Upper lobe of right lung (tissue), 1 donor: ENCODE data around the gene HMGB3. TPM values are rescaled to one million over a fixed set of nuclear protein-coding genes. Genes with fewer than 3 reads are reported as not detected.

Source experiments
- ATAC-seq: fragments of 200-7000 bp; cut with Tn5 transposase; one replicate; pipeline ENCODE4 v1.9.1; 2020; ENCODE audit warnings: mild to moderate bottlenecking, moderate library complexity
- DNase-seq: peaks from one replicate; pipeline ENCODE4 v3.0.0-alpha.2; 2020
- H3K27ac ChIP-seq: fragments of 200-600 bp; one replicate; pipeline ENCODE4 v1.8.0; 2022
- H3K27me3 ChIP-seq: fragments of 200-600 bp; one replicate; pipeline ENCODE4 v1.8.0; 2022; ENCODE audit warnings: mild to moderate bottlenecking
- H3K36me3 ChIP-seq: fragments of 200-600 bp; one replicate; pipeline ENCODE4 v1.8.0; 2022
- H3K4me1 ChIP-seq: fragments of 200-600 bp; one replicate; pipeline ENCODE4 v1.8.0; 2022
- H3K4me3 ChIP-seq: fragments of 200-600 bp; one replicate; pipeline ENCODE4 v1.8.0; 2022; ENCODE audit warnings: mild to moderate bottlenecking
- H3K9me3 ChIP-seq: fragments of 200-600 bp; one replicate; pipeline ENCODE4 v1.8.0; 2022
- CTCF ChIP-seq: fragments of 200-600 bp; IDR thresholded peaks from one replicate; pipeline ENCODE4 v1.8.0; 2022; ENCODE audit warnings: antibody characterized with exemption
- intact Hi-C: fragments of 100-400 bp; cut with DNase I; formaldehyde crosslinking; loops from one replicate; pipeline ENCODE4 v1.11.0; 2022
- total RNA-seq: library from RNA; stranded (reverse); fragmentation: NEBNext Ultra II Directional; extraction: Animal tissue kit (Norgen Biotek cat#: 25700); gene quantifications from one replicate; pipeline ENCODE4 v1.2.1, GENCODE V29; 2021
- donor health status: DM: no; HTN: yes; CAD: no; lungs with severe emphysema.

HMGB3 gene
- total RNA-seq, 1 donor from 2014 or later, result 19.5 TPM

DNA sequence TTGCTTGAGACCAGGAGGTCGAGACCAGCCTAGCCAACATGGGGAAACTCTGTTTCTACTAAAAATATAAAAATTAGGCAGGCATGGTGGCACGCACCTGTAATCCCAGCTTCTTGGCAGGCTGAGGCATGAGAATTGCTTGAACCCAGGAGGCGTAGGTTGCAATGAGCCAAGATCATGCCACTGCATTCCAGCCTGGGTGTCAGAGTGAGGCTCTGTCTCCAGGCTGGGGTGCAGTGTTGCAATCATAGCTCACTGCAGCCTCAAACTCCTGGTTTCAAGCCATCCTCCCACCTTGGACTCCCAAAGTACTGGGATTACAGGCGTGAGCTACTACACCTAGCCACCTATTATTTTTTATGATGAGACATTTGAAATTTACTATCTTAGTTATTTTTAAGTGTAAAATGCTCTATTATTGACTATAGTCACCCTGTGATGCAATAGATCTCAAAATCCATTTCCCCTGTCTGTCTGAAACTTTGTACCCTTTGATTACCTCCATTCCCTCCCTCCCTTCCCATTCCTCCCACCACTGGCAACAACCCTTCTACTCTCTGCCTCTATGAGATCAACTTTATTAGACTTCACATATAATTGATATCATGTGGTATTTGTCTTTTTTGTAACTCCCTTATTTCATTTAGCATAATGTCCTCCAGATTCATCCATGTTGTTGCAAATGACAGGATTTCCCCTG lies 23.4 kb downstream of the HMGB3 start:
- DNase-seq, result no peak
- ATAC-seq, result no peak
- H3K4me1 ChIP-seq, result no peaks in the 10 kb centered on the region
- intact Hi-C loops, result no loop called here
- H3K27me3 ChIP-seq, result no peaks in the 10 kb centered on the region
- H3K36me3 ChIP-seq, result no peaks in the 10 kb centered on the region
- no peak overlapping the region for H3K27ac ChIP-seq
- H3K9me3 ChIP-seq, result no peaks in the 10 kb centered on the region
- no peak for TF ChIP-seq CTCF
- no peak overlapping the region for H3K4me3 ChIP-seq

GRCh38 chrX:151009582-151009981 lies 26.4 kb downstream of the HMGB3 start:
- no peaks in the 10 kb centered on the region for H3K36me3 ChIP-seq
- H3K4me1 ChIP-seq, result no peaks in the 10 kb centered on the region
- intact Hi-C loops, result no loop called here
- ATAC-seq (no peak), DNase-seq (no peak)
- H3K4me3 ChIP-seq, result no peak overlapping the region
- TF ChIP-seq CTCF, result no peak
- H3K9me3 ChIP-seq, result no peaks in the 10 kb centered on the region
- no peaks in the 10 kb centered on the region for H3K27me3 ChIP-seq
- no peak overlapping the region for H3K27ac ChIP-seq

- Histone ChIP-seq H3K36me3 (no peaks in the 10 kb centered on the region), H3K4me3 (no peak overlapping the region), H3K27ac (no peak overlapping the region), H3K4me1 (no peaks in the 10 kb centered on the region), H3K9me3 (no peaks in the 10 kb centered on the region), H3K27me3 (no peaks in the 10 kb centered on the region)
- no peak for ATAC-seq
- intact Hi-C loops, result no loop called here
- DNase-seq, result no peak
- no peak for TF ChIP-seq CTCF
Observed at GRCh38 chrX:151013164-151013743, 30.1 kb downstream of the HMGB3 start.

DNA sequence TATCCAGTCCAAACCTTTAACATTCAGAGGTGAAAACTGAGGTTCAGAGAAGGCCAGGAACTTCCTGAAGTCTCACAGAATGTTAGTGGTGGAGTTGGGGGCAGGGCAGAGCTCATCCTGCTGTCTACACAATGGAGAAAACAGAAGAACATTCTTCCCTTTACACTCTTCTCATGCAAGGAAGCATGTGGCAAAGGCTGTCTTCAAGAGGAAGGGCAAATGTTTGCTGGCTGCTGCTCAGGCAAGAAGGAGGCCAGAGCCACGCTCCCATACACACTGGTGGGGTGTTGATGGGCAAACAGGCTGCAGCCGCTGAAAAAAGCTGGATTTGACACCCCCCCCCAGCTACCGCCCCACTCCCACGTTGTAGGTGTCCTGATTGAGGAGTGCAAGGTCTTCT lies 32.5 kb downstream of the HMGB3 start:
- TF ChIP-seq CTCF, result no peak
- H3K27ac ChIP-seq, result no peak overlapping the region
- intact Hi-C loops, result no loop called here
- H3K27me3 ChIP-seq, result no peaks in the 10 kb centered on the region
- no peaks in the 10 kb centered on the region for H3K36me3 ChIP-seq
- no peak for DNase-seq
- H3K4me3 ChIP-seq, result no peak overlapping the region
- no peaks in the 10 kb centered on the region for H3K9me3 ChIP-seq
- no peaks in the 10 kb centered on the region for H3K4me1 ChIP-seq
- no peak for ATAC-seq

DNA sequence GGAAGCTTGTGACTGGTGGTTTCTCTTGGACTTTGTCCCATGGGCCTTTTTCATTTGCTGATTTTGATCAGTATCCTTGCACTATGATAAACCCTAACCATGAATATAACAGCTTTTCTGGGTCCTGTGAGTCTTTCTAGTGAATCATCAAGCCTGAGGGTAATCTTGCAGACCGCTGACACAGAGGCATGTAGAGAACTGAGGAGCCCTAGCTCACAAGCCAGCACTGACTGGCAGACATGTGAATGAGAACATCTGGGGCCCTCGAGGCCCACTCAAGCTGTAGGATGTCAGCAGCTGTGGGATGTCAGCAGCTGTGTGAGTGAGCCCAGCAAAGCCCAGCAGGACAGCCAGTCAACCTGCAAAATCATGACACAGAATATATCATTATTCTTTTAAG lies 36.7 kb downstream of the HMGB3 start:
- intact Hi-C loops, result no loop called here
- DNase-seq, result no peak
- no peaks in the 10 kb centered on the region for H3K9me3 ChIP-seq
- H3K27ac ChIP-seq, result no peak overlapping the region
- no peaks in the 10 kb centered on the region for H3K27me3 ChIP-seq
- no peaks in the 10 kb centered on the region for H3K36me3 ChIP-seq
- no peak for TF ChIP-seq CTCF
- no peak overlapping the region for H3K4me3 ChIP-seq
- no peak for ATAC-seq
- no peaks in the 10 kb centered on the region for H3K4me1 ChIP-seq
